ENCODE measurements around the gene TSPAN4.

TSPAN4 gene

DNA sequence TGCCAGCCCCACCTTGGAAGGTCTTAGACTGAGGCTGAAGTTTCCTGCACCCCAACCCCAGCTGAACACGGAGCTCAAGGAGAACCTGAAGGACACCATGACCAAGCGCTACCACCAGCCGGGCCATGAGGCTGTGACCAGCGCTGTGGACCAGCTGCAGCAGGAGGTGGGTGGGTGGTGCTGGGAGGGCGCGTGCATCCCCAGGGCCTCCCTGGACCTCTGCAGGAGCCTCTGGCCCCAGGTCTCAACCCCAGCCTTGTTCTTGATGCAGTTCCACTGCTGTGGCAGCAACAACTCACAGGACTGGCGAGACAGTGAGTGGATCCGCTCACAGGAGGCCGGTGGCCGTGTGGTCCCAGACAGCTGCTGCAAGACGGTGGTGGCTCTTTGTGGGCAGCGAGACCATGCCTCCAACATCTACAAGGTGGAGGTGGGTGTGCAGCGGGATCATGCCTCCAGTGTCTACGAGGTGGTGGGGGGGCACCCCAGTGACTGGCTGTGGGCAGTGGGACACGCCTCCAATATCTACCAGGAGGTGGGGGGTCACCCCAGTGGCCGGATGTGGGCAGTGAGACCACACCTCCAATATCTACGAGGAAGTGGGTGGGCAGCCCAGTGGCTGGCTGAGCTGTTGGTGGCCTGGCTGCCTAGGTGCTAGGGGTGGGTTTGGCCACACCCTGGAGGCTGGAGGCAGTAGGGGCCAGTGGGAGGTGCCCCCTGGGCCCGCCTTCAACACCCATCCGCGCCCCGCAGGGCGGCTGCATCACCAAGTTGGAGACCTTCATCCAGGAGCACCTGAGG, 5.3 kb upstream of the TSPAN4 start:
- DNase-seq, result no peak

DNA sequence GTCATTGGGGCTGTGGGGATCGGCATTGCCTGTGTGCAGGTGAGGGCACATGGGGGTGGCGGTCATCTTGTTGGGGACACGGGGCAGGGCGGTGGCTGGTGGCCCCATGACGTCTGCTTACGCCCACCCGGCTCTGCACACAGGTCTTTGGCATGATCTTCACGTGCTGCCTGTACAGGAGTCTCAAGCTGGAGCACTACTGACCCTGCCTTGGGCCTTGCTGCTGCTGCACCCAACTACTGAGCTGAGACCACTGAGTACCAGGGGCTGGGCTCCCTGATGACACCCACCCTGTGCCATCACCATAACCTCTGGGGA, 4.7 kb upstream of the TSPAN4 start:
- DNase-seq, result no peak

DNA sequence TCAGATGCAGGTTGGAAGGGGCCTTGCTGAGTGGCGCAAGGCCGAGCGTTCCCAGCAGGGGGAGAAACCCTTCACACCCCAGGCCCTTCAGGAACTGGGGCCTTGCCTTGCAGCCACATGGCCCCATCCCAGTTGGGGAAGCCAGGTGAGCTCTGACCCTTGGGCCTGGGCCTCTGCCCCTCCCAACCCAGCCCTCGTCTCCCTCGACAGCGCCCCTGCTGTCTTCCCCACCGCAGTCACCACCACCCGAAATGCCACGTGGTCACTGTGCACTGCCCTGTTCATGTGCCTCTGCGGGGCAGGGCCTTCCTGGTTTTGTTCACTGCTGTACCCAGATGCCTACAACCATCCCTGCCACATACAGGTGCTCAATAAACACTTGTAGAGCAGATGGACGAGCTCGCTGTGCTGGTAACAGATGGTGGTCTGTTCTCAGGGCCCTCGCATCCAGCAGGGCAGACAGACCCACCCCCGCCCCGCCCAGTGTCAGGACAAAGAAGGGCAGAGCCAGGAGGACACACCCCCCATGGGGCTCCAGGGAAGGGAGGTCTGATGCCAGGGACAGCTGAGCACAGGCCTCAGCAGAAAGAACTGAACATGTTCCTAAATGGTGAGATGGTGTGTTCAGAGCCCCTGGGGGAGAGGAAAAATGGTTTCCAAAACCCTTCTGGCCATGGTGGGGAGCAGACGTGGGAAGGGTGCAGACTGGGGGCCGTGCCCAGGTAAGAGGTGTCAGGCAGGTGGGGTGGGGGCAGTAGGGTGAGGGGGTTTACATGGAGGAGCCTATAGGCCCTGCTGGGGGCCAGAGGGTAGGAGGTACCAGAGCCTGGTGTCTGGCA, 4.0 kb upstream of the TSPAN4 start:
- DNase-seq, result no peak

DNA sequence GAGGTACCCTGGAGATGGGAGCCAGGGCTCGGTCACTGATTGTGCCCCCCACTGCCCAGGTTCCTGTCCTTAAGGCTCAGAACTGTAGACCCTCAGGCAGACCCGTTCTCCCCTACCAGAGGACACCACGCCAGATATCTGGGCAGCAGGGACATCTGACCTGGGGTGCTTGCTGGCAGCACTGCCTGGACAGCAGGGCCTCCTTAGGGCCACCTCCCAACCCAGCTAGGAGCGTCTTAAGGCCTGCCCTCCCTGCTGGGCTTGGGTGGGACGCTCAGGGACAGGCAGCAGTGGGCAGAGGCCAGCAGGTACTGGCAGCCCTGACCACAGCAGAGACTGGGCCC, 3.4 kb upstream of the TSPAN4 start:
- DNase-seq, result no peak

DNA sequence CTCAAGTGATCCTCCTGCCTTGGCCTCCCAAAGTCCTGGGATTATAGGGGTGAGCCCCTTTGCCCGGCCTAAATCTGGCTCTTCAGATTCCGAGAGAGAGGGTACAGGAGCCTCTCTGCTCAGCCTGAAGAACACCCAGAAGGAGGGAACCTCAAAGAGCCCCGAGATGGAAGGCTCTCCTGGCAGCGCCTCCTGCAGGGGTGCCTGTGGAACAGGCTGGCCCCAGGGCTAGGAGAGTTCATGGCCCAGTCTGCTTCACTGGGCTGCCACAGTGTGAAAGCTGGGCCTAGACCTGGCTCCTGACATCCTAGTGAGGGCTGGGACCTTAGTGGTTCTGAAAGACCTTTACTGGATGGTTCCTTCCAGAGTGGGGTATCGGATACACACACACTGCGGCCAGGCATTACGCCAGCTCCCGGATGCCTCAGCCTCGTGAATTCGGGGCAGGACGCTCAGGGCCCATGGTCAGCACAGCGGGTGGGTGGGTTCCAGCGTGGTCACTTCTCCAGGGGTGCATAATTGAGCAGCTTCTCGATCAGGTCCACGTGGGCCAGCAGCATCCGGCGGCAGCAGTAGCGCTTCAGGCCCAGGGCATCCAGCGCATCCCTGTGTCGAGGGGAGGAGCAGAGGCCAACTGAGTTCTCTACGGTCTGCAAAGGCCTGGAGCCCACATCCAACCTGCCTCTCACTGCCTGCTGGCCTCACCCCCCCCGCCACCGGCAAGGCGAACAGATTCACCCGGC, 2.6 kb upstream of the TSPAN4 start:
- no peak for DNase-seq

DNA sequence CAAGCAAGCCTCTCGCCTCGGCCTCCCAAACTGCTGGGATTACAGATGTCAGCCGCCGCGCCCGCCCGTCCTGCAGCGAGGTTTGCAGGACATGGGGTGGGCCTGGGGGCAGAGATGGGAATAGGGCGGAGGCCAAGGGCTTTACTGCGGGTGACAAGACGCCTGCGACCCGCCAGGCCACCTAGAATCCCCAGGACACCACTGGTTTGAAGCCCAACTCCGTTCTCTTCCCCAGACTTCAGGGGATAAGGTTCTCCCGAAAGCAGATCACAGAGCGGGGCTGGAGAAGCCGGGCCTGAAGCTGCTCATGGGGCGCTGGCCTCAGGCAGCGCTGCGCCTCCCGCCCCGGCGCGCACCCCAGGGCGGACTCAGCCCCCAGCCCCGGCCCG, 677 bp upstream of the TSPAN4 start:
- peak; percentile 61 for DNase-seq

DNA sequence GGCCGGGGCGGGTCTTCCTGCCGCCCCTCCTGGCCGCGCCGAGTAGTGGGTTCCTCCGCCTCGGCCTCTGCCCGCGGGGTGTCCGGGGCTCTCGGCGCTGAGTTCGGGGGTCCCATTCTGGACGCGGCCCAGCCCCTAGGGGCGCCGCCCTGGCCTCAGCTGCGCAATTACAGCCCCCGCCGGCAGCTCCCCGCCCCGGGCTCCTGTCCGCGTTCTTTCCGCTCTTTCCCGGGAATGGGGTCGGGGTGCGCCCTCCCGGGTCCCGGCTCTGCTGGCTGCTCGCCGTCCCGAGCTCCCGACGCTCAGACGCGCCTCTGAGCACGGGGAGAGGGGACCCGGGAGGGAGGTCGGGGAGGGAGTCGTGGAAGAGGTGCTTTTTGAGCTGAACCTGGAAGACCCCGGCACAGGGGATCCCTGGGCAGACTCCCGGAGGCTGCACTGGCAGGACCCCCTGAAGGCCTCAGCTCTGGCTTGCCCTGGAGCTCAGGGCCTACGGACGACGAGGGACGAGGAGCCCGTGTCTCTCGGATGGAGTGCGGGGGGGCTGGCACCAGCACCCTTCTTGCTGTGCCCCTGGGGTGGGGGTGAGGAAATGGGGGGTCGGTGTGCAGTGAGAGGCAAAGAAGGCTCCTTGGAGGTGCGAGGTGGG, 558 bp downstream of the TSPAN4 start:
- peak; percentile 55 for DNase-seq

DNA sequence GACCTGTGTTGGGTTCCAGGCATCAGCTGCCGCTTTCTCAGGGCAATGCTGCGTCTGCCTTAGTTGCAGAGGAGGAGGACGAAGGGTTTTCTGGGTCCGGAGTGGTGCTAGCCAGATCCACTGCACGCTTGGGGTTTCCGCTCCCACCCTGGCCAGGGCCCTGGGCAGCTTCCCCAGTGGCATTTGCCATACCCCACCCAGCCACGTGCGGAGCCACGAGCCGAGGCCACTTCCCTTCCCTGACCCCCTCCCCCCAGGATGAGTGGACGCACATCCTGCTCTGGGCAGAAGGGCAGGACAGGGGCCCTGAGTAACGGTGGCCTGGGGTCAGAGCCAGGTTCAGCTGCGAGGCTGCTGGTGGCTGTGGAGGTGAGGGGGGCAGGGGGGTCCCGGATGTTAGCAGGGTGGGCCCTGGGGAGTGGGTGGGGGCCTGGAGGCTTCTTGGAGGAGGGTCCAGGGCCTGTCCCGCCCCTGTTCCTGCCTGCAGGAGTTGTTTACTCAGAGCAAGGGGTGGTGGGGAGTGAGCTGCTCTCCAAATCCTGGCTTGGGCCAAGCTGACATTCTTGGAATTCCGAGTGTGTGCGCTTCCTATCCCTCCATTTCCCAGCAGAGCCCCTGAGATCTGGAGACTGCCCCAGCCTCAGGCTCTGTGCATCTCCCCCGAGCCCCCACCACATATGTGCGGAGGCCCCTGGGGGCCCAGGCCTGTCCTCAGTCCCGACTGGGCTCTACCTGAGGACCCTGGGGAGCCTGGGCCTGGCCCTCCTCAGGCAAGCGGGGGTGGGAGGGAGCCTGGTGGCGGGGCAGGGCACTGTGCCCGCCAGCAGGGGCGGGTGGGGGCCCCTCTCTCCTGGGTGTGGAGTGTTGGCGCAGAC, 1.4 kb downstream of the TSPAN4 start:
- peak; percentile 77 for DNase-seq

DNA sequence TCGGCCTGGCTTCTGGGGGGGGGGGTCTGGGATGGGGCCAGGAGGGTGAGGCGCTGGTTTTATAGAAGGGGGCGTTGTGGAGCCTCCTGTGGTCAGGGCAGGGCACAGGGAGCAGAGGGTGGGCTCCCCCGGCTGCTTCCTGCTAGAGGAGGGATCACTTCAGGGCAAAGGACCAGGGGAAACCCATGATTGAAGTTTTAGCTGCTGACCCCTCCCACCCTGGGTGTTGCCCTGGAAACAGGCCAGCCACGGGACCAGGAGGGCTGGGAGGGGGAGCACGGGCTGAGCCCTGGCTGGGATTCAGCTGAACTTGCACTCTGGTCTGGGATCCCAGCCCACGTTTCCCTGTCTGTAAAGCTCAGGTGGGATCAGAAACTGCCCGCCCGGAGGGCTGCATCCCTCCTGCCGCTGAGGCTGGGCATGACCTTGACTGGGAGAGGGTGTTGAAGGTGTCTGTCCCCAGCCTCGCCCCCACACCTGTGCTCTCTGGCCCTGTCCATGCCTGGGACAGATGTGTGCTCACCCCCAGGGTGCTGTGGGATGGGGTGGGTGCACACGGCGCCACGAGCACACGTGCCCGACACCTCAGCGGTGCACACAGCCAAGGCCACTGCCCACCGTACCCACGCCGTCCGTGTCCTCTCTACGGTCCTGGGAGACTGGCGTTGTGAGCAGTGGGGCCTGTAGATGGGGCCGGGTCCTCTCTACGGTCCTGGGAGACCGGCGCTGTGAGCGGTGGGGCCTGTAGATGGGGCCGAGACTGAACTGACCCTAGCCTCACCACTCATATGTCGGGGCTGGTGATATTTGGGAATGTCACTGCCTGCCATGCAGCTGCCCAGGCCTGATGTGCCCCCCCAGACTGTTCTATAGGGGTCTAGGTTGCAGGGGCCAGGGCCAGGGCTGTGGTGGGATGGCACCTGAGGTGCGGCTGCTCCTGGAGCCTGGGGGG, 2.3 kb downstream of the TSPAN4 start:
- peak; percentile 92 for DNase-seq

DNA sequence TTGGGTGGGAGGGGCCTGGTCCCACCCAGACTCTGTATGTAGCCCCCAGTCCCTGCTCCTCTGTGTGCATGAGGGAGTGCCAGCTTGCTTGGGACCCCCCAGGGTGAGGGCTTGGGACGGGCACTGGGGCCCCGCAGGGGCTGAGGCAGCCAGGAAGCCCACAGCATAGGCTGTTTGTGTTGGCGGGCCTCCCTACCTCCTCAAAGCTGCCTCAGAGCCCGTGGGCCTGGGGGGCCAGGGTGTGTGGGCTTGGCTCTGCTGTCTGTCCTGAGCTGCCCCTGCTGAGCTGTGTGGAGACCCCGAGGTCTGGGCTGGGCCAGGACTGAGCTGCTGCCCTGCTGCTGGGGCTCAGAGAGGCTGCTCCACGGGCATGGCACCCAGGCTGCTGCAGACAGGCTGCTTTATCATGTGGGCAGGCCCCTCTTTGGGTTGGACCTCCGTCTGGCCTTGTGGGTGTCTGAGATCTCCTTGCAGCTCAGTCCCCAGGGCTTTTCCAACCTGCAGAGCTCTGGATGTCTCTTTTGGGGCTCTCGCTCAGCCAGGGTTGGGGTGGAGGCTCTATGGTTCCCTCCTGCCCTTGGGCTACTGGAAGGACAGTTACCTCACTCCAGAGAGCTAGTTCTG, 3.3 kb downstream of the TSPAN4 start:
- no peak for DNase-seq

DNA sequence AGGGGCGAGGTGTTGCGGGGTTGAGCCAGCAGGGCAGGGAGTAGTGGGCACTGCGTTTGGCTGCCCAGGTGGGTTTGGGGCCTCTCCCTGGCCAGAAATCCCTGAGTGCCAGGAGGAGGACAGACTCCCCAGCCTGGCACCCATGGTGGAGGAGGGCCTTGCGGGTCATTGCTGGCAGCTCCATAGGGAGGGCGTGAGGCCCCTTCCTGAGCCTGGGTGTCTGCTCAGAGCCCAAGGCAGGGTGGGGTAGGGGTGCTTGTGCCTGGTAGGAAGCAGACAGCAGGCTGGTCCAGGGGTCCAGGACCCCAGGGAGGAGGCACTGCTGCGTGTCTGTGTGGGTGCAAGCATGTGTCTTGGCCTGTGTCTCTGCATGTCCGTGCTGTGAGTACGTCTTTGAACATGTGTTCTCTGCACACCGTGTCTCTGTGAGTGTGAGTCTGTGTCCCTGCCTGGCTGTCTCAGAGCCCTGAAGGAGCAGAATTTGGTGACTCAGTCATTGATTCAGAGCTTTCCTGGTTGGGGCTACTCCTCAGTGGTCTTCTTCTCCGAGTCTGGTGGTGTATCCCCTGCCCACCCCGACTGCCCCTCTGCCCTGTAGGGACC, 3.9 kb downstream of the TSPAN4 start:
- DNase-seq, result no peak

DNA sequence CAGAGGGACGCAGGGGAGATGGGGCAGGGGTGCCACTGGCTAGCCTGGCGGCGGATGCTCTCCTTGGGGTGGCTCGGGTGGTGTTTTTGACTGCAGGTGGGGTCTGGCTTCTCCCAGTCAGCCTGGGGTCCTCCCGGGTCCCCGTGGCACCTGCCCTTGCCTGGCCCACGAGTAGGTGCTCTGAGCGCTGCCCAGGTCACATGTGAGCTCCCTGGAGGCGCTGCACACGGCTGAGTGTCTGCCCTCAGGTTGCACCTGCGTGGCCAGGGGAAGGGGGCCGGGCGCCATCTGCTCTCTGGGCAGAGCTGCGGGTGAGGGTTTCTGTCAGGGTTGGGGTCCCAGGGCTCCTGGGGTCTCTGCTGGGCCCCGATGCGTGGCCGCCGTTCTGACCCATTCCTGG, 5.2 kb downstream of the TSPAN4 start:
- DNase-seq, result no peak

DNA sequence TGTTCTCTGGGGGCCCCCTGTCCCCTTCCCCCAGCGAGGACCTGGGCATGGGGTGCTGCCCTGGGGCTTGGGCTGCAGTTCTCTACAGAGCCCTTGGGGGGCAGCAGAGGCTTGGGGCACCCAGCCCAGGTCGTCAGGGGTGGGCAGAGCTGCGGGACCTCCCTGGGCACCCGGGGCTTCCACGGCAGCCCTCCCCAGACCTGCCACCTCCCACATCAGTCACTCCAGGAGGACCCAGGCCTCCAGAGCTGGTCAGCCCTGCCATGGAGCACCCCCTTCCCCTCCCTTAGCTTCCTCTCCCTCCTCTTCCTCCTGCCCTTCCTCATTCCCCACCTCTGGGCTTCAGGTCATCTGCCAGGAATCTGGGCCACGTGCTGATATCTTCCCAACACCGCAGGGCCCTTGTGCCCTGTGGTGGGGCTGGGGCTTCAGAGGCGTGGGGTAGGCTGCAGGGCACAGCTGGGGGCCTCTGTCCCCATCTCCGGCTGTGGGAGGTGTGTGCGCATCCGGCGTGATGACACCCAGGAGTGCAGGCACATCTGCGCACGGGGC, 5.8 kb downstream of the TSPAN4 start:
- DNase-seq, result peak; percentile 47

DNA sequence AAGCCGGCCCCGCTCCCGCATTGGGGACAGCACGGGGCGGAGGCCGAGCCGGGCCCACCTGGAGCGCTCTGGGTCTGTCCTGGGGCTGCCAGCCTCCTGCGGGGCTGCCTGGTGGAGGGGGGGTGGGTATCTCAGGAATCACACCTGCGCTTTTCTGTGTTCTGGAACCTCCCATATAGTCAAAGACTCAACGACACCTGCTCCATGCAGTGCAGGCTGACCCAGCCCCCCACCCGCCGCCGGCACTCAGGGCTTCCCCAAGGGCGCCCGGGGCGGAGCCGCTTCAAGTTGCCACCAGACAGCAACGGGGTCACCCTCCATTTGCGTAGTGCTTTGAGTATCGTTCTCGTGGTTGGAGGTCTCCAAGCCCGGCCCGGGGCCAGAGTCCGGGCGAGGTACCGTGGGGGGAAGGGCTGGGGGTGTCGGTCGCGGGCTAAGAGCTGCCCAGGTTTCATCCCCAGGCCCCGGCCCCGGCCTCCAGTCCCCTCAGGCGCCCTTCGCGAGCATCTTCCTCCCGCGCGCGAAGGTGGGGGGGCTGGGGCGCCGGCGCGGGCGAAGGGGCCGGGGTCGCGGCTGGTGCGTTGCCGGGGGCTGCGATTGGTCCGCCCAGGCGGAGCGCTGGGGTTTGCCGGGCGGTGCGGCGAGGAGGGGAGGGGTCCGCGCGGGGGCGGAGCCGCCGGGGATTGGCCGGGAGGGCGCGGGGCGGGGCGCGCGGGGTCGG, 6.6 kb downstream of the TSPAN4 start:
- no peak for DNase-seq

DNA sequence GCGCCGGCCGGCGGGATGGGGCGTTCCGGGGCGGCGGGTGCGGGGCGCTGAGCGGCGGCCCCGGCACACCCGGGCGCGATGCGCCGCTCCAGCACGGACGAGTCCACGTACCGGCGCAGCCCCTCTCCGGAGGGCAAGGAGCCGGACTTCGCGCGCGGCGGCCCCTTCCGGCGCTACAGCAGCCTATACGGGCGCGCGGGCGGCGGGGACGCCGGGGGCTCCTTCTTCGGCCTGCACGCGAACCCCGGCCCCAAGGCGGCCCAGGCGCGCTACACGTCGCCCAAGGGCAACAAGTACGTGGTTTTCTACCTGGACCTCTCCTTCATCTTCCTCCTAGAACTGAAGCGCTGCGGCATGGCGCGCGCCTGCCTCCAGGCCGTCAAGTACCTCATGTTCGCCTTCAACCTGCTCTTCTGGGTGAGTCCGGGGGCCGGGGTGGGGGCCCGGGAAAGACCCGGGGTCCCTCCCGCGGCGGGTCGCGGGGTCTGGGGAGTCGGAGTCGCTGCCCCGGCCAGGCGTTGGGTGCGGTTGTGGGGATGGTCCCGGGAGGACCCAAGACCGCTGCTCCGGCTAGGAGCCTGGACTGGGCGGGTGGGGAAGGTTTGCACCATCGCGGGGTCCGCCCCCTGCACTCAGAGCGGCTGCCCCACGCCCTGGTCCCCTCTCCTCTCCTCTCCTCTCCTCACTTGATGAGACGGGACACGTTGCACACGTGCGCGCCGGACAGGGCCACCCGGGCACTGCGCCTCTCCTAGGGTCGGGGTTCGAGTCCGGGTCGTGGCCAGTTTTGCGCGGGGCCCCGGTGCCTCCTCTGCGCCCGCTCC, 7.5 kb downstream of the TSPAN4 start:
- no peak for DNase-seq

DNA sequence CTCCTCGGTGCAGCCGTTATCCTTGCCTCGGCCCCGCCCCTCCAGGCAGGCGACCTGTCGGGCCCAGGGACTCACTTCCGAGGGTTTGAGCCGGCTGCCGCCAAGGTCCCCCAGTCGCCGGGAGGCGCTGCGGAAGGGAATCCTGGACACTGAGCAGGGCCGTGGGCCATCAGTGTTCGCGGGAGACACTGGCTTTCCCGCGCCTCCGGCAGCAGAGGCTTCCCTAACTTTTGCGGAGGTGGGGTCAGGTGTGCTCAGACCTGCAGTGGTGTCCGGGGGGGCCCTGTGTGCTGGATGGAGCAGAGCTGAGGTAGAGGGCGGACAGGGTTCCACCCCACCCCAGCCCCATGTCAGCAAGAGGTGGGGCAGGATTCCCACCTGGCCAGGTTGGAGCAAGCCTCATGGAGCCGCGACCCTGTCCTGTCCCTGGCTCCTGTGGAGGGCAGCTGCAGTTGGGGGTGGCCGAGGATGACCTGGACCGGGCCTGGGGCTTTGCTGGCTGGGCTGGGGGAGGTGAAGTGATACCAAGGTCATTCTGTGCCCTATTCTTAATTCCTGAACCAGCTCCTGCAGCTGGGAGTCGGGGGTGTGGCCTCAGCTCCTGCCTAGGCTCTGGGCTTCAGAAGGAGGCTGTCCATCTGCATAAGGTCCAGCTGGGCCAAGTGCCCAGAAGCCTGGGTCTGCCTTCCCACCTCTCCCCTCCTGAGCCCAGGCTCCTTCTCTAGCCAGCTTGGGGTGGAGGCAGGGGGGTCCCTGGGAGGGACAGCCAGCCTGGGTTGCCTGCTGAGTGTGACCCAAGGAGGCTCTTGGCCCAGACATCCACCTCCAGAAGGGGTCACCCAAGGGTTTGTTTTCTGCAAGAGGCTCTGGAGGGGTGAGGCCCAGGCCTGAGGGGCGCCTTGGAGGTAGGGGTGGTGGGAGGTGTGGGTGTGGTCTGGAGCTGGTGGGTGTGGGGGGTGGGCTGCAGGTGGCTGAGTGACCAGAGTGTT, 8.4 kb downstream of the TSPAN4 start:
- peak; percentile 15 for DNase-seq

DNA sequence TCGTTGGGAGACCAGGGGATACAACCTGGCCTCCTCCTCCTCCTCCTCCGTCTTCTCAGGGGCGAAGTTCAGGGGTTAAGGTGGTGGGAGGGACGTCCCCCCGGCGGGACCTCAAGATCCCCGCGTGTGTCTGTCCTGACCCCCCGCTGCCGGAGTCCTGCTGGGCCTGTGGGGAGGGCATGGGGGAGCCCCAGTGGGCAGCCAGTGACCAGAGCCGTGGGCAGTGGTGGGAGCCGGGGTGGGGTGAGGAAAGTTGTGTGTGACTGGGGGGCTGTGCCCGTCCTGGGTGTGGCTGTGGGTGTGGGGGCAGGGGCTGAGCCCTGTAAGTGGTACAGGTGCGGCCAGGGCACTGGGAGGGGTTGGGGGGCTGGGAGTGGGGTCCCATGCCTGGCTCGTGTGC, 10.1 kb downstream of the TSPAN4 start:
- DNase-seq, result no peak
